HG02840 (cell line): ENCODE results near the gene RNF121.
A peak's percentile ranks its signal among the peaks of the same experiment; 100 is the strongest.

ENCODE experiments used
- ATAC-seq: cut with Tn5 transposase; IDR thresholded peaks from one replicate; pipeline ENCODE4 v1.9.1; 2021; ENCODE audit warnings: mild to moderate bottlenecking, moderate library complexity, moderate number of reproducible peaks; ENCODE audit not compliant: unreplicated experiment, low FRiP score

Gene RNF121

DNA sequence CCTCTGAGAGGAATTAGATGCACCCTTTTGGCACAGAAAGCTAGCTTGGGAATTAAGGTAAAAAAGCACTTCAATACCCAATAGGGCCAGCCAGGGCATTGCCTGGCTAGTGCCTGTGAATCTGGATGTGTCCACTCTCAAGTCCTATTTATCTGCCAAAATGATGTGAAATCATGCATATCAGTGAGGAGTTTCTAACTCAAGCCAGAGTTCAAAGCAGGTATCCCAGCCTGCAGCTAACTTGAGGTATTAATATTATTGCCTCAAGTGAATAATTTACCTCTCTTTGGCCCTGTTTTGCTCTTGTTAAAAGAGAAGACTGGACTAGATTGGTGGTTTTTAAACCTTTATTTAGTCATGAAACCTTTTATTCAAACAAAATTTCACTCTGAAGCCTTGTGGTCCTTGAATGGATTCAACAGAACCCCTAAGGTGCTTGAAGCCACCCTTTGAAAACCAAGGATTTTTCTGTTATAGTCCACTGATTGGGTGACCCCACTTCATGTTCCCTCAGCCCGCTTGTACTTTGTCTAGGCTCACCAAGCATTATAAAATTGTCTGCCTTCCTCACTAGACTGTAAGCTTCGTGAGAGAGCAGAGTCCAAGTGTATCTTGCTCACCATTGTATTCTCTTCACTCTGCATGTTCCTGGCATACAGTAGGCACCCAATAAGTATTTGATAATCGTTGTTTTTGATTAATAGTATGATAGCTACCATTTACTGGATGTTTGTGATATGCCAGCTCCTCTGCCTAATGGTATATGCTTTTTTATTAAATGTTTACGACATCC is 4.5 kb downstream of the RNF121 start:
- ATAC-seq = no peak

DNA sequence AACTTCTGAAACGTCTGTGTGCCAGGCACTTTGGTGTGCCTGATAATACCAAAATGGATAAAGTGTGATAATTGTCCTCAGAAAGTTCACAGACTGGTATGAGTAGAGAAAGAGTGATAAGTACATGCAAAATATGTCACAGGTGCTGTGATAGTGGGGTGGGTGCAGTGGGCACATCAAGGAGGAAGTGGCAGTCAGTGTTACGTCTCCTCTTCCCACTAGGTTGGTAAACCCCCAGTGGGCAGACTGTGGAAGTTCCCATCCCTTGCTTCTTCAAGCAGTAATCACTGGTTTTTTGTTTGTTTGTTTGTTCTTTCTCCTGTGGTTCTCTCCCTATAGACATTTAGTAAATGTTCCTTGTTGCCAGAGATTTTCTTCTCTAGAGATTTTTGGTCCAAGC is 5.4 kb downstream of the RNF121 start:
- ATAC-seq = no peak

DNA sequence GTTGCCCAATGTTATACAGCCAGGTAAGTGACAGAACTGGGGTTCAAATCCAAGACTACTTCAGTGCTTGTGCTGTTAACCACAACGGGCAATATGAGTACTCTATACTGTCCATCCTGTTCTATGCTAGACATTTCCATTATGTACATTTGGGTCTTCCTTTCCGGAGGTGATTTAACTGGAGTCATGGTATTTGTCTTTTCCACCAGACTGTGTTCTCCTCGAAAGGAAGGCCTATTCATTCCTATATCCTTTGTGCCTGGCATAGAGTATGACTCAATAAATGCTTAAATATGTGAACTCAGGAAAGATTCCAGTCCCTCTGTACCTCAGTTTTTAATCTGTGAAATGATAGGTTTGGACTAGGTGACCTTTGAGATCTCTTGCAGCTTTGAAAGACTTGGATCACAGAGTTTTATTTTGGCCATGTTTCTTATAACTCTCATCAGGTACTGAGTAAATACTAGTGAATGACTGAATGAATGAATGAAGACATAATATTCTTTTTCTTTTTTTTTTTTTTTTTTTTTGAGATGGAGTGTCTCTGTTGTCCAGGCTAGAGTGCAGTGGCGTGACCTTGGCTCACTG is 6.6 kb downstream of the RNF121 start:
- no peak for ATAC-seq

- ATAC-seq = no peak
Measured at GRCh38 chr11:71936825-71937224, 8.0 kb downstream of the RNF121 start.

- no peak for ATAC-seq
Measured at GRCh38 chr11:71937826-71938225, 9.0 kb downstream of the RNF121 start.

DNA sequence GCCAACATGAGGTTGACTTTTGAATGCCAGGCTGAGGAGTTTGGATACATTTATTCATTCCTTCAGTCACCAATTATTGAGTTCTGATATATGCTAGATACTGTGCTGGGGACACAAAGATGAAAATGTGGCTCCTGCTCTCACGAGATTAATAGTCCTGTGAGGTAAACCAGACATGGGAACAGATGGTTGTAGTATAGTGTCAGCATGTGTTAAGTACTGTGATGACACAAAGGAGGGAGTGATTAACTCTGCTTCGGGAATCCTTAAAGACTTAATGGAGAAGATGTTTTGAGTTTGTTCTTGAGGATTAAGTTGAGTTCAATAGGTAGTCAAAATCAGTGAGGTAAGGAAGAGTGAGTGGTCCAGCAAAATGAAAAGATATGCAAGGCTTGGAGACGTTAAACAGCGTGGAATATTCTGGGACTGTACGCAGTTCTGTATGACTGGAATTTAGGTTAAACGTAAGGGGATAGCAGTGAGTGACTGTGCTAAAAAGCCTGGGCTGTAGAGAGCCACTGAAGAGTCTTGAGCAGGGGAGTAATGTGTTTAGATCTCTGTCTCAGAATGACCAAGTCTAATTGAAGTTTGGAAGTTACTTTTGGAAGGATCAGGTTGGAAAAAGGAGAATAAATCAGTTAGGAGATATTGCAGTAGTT is 11.8 kb downstream of the RNF121 start:
- no peak for ATAC-seq

DNA sequence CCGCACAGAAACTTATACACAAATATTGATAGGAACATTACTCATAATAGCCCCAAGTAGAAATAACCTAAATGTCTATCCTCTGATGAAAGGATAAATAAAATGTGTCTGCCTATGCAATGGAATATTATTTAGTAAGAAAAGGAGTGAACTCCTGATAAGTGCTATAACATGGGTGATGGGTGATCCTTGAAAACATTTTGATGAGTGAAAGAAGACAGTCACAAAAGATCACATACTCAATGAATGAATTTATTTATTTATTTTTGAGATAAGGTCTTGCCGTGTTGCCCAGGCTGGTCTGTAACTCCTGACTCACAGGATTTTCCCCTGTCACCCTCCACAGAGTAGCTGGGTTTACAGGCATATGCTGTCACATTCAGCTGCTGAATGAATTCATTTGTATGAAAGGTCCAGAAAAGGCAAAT is 17.3 kb downstream of the RNF121 start:
- no peak for ATAC-seq

DNA sequence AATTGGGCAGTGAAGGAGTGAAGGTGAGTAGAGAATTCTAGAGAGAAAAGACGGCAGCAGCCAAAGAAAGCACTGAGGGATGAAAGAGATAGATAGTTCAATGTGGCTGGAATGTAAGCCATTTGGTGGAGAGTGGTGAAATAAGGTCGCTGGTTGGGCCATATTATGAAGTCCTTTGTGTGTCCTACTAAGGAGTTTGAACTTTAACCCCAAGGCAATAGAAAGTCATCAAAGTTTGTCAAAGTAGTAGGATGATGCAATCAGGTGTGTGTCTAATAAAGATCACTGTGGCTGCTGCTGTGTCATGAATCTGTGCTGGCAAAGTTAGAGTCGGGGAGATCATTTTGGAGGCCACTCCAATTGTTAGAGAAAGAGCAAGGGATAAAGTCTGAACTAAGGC is 18.7 kb downstream of the RNF121 start:
- no peak for ATAC-seq

GRCh38 chr11:71948314-71949027 is 19.6 kb downstream of the RNF121 start:
- no peak for ATAC-seq

GRCh38 chr11:71949034-71949433 is 20.2 kb downstream of the RNF121 start:
- ATAC-seq = no peak

DNA sequence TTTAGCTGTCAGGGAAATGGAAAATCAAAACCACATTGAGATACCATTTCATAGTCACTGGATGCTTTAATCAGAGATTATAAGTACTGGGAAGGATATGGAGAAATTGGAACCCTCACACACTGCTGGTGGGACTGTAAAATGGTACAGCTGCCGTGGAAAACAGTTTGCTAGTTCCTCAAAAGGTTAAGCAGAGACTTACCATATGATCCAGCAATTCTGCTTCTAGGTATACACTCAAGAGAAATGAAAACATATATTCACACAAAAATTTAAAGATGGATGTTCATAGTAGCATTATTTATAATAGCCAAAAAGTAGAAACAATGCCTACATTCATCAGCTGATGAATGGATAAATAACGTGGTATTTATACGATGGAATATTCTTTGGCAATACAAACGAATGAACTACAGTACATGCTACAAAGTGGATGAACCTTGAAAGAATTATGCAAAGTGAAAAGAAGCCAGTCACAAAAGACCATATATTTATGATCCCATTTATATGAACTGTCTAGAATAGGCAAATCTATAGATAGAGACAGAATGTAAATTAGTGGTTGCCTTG is 23.0 kb downstream of the RNF121 start:
- no peak for ATAC-seq

- ATAC-seq = no peak
Measured at GRCh38 chr11:71955898-71956456, 27.1 kb downstream of the RNF121 start.

DNA sequence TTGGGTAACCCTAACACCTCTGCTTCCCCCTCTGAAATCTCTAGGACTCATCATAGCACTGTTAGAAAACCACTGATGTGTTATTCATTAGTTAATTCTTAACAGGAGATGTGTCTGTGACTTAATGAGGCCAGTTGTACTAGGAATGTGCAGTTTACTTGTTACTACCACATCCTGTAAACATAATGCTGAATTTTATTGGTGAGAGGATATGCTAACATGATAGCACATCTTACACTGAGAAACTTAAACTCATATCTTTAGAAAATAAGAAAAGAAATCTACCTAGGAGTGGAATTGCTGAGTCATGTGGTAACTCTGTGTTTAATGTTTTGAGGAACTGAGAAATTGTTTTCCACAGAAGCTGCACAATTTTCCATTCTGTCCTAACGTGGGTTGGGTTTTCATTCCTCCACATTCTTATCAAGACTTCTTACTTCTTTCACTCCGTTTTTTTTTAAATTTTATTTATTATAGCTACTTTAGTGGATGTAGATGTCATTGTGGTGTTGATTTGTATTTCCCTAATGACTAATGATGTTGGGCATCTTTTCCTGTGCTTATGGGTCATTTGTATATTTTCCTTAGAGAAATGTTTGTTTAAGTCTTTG is 33.7 kb downstream of the RNF121 start:
- ATAC-seq = peak; percentile 77

GRCh38 chr11:71963468-71963867 is 34.6 kb downstream of the RNF121 start:
- ATAC-seq = no peak

- ATAC-seq = no peak
Measured at GRCh38 chr11:71964641-71965040, 35.8 kb downstream of the RNF121 start.

- no peak for ATAC-seq
Measured at GRCh38 chr11:71971680-71972079, 42.8 kb downstream of the RNF121 start.

DNA sequence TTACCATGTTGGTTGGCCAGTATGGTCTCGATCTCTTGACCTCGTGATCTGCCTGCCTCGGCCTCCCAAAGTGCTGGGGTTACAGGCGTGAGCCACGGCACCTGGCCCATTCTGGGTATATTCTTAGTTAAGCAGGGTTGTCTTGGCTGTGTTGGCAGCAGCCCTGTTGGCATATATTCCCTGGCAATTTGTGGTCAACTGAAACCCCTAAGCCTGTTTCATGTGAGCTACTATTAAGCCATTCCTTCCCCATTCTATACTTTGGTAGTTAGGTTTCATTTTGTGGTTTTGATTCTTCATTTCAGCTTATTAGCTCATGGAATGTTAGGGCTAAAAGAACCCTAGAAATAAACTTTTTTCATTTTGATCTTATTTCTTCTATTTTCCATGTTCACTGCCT is 47.7 kb downstream of the RNF121 start:
- ATAC-seq = no peak

GRCh38 chr11:71977090-71977489 is 48.2 kb downstream of the RNF121 start:
- no peak for ATAC-seq

GRCh38 chr11:71977743-71978418 is 49.0 kb downstream of the RNF121 start:
- no peak for ATAC-seq
